ENCODE measurements around the gene PPP1R13L.
A peak's percentile ranks its signal among the peaks of the same experiment; 100 is the strongest.
"Not testable (repeated sequence)": the region's sequence is repeated elsewhere in the genome, so short reads cannot be mapped to it uniquely, and the experiment has no call there.

PPP1R13L gene

GRCh38 chr19:45404557-45405434 is at the start of gene PPP1R13L:
PPP1R13L (minus strand) TSS chr19:45405069; CDS start chr19:45398318, 6,751 bp downstream.
- no peak for DNase-seq (ENCODE audit: low read depth)

- no peak for DNase-seq (ENCODE audit: low read depth)
Observed at GRCh38 chr19:45451850-45452387, 47.0 kb upstream of the PPP1R13L start.

- DNase-seq (ENCODE audit: low read depth): no peak
Observed at GRCh38 chr19:45451131-45451849, 46.4 kb upstream of the PPP1R13L start.

GRCh38 chr19:45450012-45450333 is 45.1 kb upstream of the PPP1R13L start:
- no peak for DNase-seq (ENCODE audit: low read depth)

- no peak for DNase-seq (ENCODE audit: low read depth)
Observed at GRCh38 chr19:45448887-45449299, 44.0 kb upstream of the PPP1R13L start.

- no peak for DNase-seq (ENCODE audit: low read depth)
Observed at GRCh38 chr19:45448425-45448756, 43.5 kb upstream of the PPP1R13L start.

GRCh38 chr19:45446944-45447343 is 42.1 kb upstream of the PPP1R13L start:
- no peak for DNase-seq (ENCODE audit: low read depth)

GRCh38 chr19:45446295-45446694 is 41.4 kb upstream of the PPP1R13L start:
- DNase-seq (ENCODE audit: low read depth): no peak

DNA sequence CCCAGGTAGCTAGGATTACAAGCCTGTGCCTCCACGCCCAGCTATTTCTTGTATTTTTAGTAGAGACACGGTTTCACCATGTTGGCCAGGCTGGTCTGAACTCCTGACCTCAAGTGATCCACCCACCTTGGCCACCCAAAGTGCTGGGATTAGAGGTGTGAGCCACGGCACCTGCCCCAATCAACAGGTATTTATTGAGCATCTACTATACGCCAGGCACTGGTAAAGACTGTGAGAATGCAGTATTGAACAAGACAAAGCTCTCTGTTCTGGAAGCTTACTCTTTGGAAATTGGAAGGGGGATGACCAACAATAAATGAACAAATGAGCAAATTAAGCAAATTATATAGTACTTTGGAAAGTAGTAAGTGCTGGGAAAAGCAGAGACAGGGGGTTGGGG is 40.3 kb upstream of the PPP1R13L start:
- no peak for DNase-seq (ENCODE audit: low read depth)

- DNase-seq (ENCODE audit: low read depth): peak; percentile 60
Observed at GRCh38 chr19:45444318-45445041, 39.6 kb upstream of the PPP1R13L start.

- peak; percentile 39 for DNase-seq (ENCODE audit: low read depth)
Observed at GRCh38 chr19:45443462-45444317, 38.8 kb upstream of the PPP1R13L start.

DNA sequence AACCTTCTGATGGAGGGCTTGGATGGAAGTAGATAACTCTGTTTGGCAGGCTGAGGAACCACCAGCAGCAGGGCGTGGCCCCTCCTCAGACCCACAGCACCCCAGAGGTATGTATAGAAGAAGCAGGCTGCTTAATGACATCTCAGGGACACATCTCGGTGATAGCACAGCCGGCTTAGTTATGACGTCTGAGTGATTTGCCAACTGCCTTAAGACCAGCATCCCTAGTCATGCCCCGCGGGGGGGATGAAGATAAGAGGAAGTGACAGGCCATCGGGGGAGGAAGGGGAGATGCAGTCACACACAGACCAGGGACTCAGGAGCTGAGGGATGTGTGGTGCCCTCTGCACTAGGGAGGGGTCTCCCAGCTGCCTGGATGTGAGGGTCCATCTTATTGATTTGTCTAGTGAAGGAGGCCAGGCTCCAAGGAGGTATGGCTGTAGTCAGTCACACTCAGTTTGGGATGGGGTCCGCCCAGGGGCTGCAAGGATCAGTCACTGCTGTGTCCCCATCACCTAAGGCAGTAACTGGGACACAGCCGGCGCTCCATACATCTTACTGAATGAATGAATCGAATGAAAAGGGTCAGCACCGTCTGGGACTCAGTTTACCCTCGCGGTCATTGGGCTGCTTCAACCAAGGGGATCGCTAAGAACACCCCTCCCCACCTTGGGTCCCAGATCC is 38.1 kb upstream of the PPP1R13L start:
- DNase-seq (ENCODE audit: low read depth): no peak

- no peak for DNase-seq (ENCODE audit: low read depth)
Observed at GRCh38 chr19:45442408-45442777, 37.5 kb upstream of the PPP1R13L start.

DNA sequence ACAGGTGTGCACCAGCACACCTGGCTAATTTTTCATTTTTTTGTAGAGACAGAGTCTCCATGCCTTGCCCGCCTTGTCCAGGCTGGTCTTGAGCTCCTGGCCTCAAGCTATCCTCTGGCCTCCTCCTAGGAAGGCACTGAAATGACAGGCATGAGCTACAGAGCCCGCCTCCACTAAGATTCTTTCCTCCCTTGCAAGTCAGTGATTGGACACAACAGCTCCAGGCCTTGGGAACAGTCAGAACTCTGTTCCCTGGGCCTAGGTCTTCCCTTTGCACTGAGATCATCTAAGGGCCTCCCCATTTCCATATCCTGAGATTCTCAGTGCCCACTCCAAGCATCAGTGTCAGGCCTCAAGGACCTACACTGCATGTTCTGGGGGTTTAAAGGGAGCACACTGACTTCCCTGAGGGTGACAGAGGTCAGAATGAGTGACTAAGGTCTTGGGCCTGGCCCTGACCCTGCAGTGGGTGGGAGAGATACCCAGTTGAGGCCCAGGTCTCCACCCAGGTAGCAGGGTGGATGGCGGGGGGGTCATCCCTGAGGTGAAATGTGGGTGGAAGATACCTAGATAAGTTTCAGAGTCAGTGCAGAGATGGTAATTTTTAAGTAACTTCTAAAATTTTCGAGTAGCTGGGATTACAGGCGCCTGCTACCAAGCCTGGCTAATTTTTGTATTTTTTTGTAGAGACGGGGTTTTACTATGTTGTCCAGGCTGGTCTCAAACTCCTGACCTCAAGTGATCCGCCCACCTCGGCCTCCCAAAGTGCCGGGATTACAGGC is 36.2 kb upstream of the PPP1R13L start:
- no peak for DNase-seq (ENCODE audit: low read depth)

DNA sequence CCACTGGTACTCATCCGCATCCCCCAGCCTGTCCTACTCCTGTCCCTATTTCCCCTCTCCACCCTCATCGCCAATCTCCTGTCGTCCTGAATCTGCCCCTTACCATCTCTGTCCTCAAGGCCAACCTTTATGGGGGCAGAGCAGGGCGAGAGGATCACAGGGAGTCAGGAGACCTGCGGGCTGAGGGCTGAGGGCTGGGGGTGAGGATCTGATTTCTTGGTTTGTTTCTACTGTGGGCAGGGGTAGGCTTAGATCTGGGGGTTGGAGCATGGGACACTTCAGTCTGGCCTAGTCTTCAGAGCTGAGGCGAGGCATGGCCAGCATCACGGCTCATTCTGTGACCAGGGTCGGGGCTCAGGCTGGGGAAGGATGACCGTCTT is 35.4 kb upstream of the PPP1R13L start:
- DNase-seq (ENCODE audit: low read depth): no peak

- peak; percentile 75 for DNase-seq (ENCODE audit: low read depth)
Observed at GRCh38 chr19:45439569-45440258, 34.8 kb upstream of the PPP1R13L start.

DNA sequence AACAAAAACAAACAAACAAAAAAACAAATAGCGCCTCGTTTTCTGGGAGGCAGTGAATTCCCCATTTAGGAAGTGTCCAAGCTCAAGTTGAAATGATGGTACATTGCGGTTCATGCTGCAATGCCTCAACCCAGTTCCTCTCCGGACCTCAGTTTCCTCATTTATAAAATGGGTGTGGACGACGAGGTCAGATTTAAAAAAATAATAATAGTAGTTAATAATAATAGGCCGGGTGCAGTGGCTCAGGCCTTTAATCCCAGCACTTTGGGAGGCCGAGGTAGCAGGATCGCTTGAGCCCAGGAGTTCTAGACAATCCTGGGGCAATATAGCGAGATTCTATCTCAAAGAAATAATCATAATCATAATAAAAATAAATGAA is 34.3 kb upstream of the PPP1R13L start:
- no peak for DNase-seq (ENCODE audit: low read depth)

- no peak for DNase-seq (ENCODE audit: low read depth)
Observed at GRCh38 chr19:45437328-45437727, 32.5 kb upstream of the PPP1R13L start.

- not testable (repeated sequence) for DNase-seq (ENCODE audit: low read depth)
Observed at GRCh38 chr19:45432543-45432942, 27.7 kb upstream of the PPP1R13L start.

GRCh38 chr19:45431008-45431407 is 26.1 kb upstream of the PPP1R13L start:
- not testable (repeated sequence) for DNase-seq (ENCODE audit: low read depth)
